Osteocyte (in vitro differentiated cells): ENCODE results near the gene ADAMTS3. TPM values are rescaled to one million over a fixed set of nuclear protein-coding genes. Genes with fewer than 3 reads are reported as not detected.
"Not testable (repeated sequence)": the region's sequence is repeated elsewhere in the genome, so short reads cannot be mapped to it uniquely, and the experiment has no call there.

ENCODE experiments used
- DNase-seq: peaks from one replicate; pipeline ENCODE4 v3.0.0; 2021; ENCODE audit warnings: mixed read lengths; ENCODE audit not compliant: unreplicated experiment; ENCODE audit errors: extremely low spot score
- H3K27ac Mint-ChIP-seq: one replicate; pipeline ENCODE4 v1.8.0; 2021; ENCODE audit warnings: mild to moderate bottlenecking, mixed read lengths; ENCODE audit not compliant: unreplicated experiment
- H3K27me3 Mint-ChIP-seq: one replicate; pipeline ENCODE4 v1.8.0; 2021; ENCODE audit warnings: mixed read lengths; ENCODE audit not compliant: unreplicated experiment
- H3K36me3 Mint-ChIP-seq: one replicate; pipeline ENCODE4 v1.8.0; 2021; ENCODE audit warnings: mixed read lengths; ENCODE audit not compliant: unreplicated experiment
- H3K4me1 Mint-ChIP-seq: one replicate; pipeline ENCODE4 v1.8.0; 2021; ENCODE audit warnings: mixed read lengths; ENCODE audit not compliant: unreplicated experiment
- H3K4me3 Mint-ChIP-seq: one replicate; pipeline ENCODE4 v1.8.0; 2021; ENCODE audit warnings: mild to moderate bottlenecking, moderate library complexity, mixed read lengths; ENCODE audit not compliant: unreplicated experiment
- H3K9me3 Mint-ChIP-seq: one replicate; pipeline ENCODE4 v1.8.0; 2021; ENCODE audit warnings: mixed read lengths; ENCODE audit not compliant: unreplicated experiment
- total RNA-seq: library from RNA; stranded (reverse); gene quantifications from 2 replicates; pipeline ENCODE4 v1.2.1, GENCODE V29; 2021
- TF ChIP-seq, protein P1 (sequence below): fragments of 200-600 bp; sonication (generic); IDR thresholded peaks from 2 replicates; pipeline ENCODE4 v1.5.0; 2021; ENCODE audit warnings: antibody characterized with exemption, mild to moderate bottlenecking, moderate library complexity

Gene ADAMTS3
- total RNA-seq, 1 donor from 2014 or later = 1.4 TPM

DNA sequence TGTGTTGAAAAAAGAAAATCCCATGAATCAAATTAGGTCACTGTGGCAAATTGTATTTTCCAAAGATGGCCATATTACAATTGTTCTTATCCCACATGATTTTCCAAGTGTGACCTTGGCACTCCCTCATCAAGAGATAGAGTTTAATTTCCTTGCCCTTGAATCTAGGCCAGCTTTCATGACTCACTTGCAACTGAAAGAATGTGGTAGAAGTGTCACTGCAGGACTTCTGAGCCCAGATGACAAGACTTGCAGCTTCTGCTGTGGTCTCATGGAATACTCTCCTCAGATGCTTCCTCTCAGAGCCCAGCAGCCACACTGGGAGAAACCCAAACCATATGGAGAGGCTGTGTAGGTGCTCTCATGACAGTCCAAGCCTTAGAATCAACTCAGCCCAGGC is 139.0 kb downstream of the ADAMTS3 start:
- no peak for DNase-seq
- TF ChIP-seq, protein P1, sequence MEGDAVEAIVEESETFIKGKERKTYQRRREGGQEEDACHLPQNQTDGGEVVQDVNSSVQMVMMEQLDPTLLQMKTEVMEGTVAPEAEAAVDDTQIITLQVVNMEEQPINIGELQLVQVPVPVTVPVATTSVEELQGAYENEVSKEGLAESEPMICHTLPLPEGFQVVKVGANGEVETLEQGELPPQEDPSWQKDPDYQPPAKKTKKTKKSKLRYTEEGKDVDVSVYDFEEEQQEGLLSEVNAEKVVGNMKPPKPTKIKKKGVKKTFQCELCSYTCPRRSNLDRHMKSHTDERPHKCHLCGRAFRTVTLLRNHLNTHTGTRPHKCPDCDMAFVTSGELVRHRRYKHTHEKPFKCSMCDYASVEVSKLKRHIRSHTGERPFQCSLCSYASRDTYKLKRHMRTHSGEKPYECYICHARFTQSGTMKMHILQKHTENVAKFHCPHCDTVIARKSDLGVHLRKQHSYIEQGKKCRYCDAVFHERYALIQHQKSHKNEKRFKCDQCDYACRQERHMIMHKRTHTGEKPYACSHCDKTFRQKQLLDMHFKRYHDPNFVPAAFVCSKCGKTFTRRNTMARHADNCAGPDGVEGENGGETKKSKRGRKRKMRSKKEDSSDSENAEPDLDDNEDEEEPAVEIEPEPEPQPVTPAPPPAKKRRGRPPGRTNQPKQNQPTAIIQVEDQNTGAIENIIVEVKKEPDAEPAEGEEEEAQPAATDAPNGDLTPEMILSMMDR = no peak
- Mint-ChIP-seq H3K27ac (no peak overlapping the region), H3K36me3 (no peaks in the 10 kb centered on the region), H3K27me3 (peaks cover 4% of the 10 kb centered on the region), H3K4me1 (no peaks in the 10 kb centered on the region), H3K4me3 (no peak overlapping the region), H3K9me3 (no peaks in the 10 kb centered on the region)

GRCh38 chr4:72429397-72429889 is 139.6 kb downstream of the ADAMTS3 start:
- peaks cover 2% of the 10 kb centered on the region for H3K27me3 Mint-ChIP-seq
- TF ChIP-seq, protein P1 = no peak
- no peaks in the 10 kb centered on the region for H3K36me3 Mint-ChIP-seq
- H3K27ac Mint-ChIP-seq = no peak overlapping the region
- no peaks in the 10 kb centered on the region for H3K4me1 Mint-ChIP-seq
- DNase-seq = no peak
- no peak overlapping the region for H3K4me3 Mint-ChIP-seq
- H3K9me3 Mint-ChIP-seq = no peaks in the 10 kb centered on the region

- H3K27ac Mint-ChIP-seq = no peak overlapping the region
- H3K4me3 Mint-ChIP-seq = no peak overlapping the region
Observed at GRCh38 chr4:72427057-72427456, 142.0 kb downstream of the ADAMTS3 start.

DNA sequence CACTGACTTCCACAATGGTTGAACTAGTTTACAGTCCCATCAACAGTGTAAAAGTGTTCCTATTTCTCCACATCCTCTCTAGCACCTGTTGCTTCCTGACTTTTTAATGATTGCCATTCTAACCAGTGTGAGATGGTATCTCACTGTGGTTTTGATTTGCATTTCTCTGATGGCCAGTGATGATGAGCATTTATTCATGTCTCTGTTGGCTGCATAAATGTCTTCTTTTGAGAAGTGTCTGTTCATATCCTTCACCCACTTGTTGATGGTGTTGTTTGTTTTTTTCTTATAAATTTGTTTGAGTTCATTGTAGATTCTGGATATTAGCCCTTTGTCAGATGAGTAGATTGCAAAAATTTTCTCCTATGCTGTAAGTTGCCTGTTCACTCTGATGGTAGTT is 143.1 kb downstream of the ADAMTS3 start:
- not testable (repeated sequence) for H3K4me1 Mint-ChIP-seq, H3K27me3 Mint-ChIP-seq, H3K27ac Mint-ChIP-seq, H3K4me3 Mint-ChIP-seq, H3K36me3 Mint-ChIP-seq, DNase-seq, H3K9me3 Mint-ChIP-seq

More at GRCh38 chr4:72427057-72427456, 142.0 kb downstream of the ADAMTS3 start:
- TF ChIP-seq, protein P1 = no peak
- H3K27me3 Mint-ChIP-seq = peaks cover 2% of the 10 kb centered on the region
- H3K36me3 Mint-ChIP-seq = no peaks in the 10 kb centered on the region
- H3K9me3 Mint-ChIP-seq = no peaks in the 10 kb centered on the region
- no peaks in the 10 kb centered on the region for H3K4me1 Mint-ChIP-seq
- DNase-seq = no peak

DNA sequence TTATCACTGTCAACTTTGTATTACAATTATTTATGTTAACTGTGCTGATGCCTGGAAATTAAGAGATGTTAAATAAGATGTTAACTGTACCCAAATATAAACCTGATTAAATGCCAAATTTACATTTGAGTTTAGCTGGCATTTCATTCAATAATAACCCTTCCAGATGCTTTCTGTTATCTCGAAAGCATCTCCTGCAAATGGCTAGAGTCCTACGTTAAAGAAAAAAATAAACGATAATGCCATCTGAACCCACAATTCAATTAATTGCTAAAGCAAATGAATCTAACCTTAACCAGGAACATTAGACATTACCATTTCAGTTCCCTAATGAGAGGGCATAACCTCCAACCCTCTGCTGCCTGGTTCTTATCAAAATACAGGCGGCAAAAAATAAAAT is 145.0 kb downstream of the ADAMTS3 start:
- no peak for DNase-seq
- peaks cover 2% of the 10 kb centered on the region for H3K27me3 Mint-ChIP-seq
- H3K4me3 Mint-ChIP-seq = no peak overlapping the region
- TF ChIP-seq, protein P1 = no peak
- no peaks in the 10 kb centered on the region for H3K36me3 Mint-ChIP-seq
- H3K9me3 Mint-ChIP-seq = no peaks in the 10 kb centered on the region
- H3K4me1 Mint-ChIP-seq = peaks cover 3% of the 10 kb centered on the region
- no peak overlapping the region for H3K27ac Mint-ChIP-seq

DNA sequence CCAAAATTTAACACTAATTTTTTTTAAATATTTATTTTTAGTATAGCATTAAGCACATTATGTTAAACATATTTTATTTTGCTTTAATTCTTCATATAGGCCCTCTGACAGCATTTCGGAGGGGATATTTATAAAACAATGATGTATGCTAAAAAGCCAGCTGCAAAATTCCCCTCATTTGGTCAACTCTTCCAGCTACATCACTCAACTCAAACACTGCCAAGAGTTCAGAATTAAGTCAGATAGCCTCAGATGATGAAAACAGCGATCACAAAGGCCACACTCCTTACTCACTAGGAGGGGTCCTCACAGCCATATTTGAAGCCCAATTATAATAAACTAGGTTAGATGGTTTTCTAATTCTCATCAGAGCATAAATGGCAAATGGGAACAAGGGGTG is 146.6 kb downstream of the ADAMTS3 start:
- no peak overlapping the region for H3K4me3 Mint-ChIP-seq
- no peak overlapping the region for H3K27ac Mint-ChIP-seq
- TF ChIP-seq, protein P1 = no peak
- no peaks in the 10 kb centered on the region for H3K36me3 Mint-ChIP-seq
- DNase-seq = no peak
- peaks cover 14% of the 10 kb centered on the region for H3K4me1 Mint-ChIP-seq
- no peaks in the 10 kb centered on the region for H3K27me3 Mint-ChIP-seq
- no peaks in the 10 kb centered on the region for H3K9me3 Mint-ChIP-seq
